A204.1 (cell line): Measurements from ENCODE around the gene CLIC1.

Experiments used
- FAIRE-seq: peaks from 2 replicates; lab custom pipeline; 2012; peaks lifted over from hg19 to GRCh38; lab: Jason Lieb, UNC

CLIC1 gene

DNA sequence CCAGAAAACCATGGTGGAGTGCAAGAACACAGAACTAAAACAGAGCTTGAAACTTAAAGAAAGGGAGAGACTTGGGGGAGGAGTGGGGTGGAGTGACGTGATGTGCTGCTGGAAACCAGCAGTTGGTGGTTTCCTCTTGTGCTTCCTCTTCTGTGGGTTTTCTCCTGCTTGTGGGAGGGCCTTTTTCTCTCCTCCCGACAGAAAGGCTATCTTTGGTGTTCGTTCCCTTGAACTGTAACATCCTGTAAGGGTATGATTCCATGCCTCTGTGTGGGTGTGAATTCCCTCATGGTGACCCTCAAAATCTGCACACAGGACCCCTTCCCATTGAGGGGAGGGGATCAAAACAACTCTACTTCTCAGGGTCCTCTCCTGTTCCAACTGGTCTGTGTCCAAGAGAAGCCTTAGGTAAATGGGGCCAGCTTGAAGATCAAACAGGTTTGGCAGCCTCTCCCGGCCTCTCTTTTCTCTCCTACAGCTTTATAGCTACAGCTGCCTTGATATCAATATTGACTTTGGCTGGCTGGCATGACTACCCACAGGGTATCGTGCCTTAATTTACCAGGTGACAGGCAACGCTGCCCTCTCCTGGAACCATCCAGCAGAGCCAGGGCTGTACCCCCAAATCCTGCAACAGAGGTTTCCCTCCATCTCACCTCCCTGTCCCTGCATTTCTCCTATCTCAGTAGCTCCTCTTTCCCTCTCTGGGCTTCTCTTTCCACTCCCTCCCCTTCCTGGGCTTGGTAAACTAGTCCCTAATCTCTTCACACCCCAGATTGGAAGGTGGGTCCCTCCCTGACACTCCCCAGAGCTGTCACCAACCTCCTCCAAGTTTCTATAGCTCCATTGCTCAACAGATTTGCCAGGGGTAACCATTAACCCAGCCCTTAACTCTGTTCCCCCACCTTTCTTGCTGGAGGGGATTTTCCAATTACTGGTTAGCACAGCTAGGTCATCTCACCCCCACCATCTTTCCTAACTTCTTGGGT lies 2.0 kb upstream of the CLIC1 start:
- peak; percentile 34 for FAIRE-seq

DNA sequence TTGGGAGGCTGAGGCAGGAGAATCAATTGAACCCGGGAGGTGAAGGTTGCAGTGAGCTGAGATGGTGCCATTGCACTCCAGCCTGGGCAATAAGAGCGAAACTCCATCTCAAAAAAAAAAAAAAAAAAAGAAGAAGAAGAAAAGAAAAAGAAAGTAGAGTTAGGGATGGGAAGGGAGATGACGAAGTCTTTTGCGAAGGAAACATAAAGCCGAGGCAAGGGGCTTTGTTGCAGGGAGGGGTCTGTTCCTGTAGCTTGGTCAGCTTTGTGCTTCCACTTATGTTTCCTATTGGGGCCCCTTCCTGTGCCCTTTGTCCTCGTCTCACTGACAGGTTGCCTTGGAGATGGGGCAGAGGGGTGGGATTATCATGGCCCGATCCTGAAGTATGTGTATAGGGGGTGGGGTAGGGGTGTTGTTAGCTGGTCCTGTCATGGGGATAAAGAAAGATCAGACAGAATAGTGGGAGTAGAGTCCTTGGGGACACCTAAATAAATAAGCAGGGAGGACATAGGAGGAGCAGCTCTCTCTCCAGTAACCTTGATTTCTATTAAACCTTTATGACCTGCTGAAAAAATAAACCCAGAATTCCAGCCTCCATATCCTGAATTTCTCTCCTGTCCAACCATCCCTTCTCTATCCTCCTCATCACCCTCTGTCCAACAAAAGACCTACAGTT lies 1.1 kb upstream of the CLIC1 start:
- FAIRE-seq: no peak

DNA sequence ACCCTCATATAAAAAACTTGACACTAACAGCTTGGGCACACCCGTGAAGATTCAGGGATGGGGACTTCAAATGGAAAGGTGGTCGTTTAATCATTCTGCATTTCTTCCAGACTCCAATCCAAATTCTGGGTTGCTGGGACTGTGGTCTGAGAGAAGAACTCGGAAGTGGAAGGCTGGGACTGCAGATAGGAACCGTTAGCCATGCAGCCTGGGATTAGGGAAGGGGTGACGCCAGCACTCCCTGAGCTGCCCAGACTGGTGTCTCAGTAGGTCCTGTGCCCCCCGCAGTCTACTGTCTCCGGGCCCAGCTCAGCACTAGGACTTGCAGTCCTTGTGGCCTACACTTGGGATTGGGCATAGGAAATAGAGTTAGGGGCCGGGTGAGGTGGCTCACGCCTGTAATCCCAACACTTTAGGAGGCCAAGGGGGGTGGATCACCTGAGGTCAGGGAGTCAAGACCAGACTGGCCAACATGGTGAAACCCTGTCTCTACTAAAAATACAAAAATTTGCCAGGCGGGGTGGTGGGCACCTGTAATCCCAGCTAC lies 511 bp upstream of the CLIC1 start:
- FAIRE-seq: no peak

DNA sequence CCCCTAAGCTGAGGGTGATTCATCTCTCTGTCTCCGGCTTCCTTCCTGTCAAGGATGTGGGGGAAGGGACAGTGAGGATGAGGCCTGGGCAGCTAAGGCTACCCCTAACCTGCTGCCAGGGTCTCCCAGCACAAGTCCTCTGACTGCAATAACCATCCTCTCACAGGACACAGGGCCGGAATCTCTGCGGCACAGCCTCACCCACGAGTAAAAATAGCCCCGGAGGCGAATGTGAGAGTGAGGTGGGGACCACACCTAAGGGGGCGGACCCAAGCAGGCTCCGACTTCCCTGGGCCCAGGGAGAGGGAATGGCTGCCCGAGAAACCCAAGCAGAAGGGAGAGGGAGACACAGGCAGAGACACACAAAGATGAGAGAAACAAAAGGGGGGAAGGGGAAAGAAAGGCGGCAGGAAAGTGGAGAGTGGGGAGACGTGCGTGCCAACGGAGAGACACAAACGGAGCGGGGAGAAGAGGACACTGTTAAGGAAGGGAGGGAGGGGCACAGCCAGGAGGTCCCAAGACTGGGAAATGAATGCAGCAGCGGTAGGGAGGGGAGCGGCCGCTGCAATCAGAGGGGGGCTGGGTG lies 1.4 kb downstream of the CLIC1 start:
- FAIRE-seq: no peak

DNA sequence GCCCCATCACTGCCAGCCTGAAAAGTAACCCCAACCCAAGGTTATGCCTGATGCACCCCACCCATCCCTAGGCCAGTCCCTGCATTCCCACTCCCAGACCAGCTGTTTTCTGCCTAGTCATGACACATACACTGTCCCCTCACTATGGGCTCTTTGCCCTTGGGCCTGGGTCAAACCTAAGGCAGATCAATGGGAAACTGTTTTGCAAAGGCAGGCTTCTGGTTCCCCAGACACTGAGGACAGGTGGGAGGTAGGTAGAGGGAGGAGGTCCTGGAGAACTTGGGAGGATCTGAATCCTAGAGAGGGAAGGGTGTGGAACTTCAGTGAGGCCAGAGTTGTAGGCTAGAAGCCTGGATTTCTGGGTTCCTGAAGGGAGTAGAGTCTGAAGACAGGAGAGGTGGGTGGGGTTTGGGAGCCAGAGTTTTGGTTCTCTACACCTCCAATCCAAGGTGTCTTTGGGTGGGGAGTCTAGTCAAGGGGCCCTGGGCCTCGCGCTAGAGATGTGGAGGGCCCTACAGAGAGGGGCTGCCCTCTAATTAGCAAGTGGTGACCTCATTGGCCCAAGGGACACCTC lies 2.0 kb downstream of the CLIC1 start:
- no peak for FAIRE-seq

DNA sequence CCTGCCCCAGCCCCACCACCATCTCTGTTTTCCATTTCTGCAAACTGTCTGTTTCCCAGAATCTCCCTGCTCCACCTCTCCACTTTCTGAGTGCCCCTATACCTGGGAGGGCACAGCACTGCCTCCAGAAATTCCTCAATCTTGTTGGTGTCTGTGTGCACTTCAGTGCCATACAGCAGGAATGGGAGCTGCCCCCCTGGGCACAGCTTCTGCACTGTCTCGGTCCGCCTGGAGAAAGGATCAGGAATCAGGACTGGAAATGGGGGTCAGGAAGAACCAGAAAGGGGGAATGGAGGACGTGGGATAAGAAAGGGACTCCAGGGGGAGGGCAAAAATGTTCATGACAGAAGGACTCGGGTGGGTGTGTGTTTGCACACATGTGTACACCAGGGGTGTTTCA lies 2.6 kb downstream of the CLIC1 start:
- FAIRE-seq: no peak

DNA sequence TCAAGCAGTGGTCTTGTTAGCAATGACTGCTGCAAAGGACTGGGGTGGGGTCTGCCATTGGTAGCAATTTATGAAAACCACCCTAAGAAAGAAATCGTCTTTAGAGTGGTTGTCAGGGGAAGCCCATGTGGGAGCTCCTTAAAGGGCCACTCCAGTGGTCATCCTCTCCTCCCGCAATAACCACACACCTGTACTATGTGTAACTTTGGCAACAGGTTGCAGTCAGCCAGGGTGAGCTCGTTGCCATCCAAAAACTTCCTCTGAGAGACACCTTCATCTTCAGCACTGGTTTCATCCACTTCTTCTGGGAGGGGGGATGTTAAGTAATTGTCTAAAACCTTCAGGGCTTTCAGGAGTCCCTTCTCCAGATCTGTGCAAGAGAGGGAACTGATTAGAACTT lies 4.3 kb downstream of the CLIC1 start:
- FAIRE-seq: no peak

DNA sequence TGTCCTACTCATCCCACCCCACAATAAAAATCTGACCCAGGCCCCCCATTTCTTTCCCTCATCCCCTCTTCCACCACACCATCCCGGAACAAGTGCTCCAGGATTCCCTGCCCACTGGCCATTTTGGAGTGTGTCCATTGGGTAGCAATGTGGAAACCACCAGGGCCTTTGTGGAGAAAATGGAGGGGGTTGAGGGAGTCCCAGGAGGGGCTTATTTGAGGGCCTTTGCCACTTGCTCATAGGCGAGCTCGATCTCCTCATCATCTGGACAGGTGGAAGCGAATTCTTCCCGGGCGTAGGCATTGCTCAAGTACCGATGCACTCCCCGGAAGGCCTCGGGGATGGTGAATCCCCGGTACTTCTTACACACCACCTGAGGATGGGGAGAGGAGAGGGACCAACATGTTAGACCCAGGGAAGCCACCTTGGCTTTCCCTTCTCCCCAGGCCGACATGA lies 5.7 kb downstream of the CLIC1 start:
- FAIRE-seq: no peak

DNA sequence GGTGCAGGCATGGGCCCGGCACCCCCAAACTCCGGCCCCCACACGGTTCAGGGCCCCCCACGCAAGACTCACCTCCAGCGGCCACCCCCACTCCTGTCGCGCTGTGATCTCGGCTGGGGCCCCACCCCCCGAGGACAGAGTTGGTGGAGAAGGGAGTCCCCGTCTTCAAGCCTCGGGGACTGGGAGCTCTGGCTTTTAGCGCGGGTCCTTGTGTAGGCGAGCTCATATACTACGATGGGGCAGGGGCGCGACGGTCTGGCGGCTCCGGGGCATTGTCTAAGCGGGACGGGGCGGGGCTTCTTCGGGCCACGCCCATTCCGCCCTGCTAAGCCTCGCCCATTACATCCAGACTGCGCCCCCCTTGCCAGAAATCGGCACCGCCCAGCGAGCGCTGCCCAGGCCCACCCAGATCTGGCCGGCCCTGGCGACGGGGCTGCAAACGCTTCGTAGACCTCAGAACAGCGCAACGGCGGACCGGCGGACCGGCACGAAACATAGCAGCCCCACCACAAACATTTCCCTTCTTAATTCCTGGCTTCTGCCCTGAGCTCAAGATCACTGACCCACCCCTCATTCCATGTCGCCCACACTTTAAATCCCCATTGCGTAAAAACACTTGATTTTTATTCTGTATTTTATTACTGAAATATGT lies 6.2 kb downstream of the CLIC1 start:
- FAIRE-seq: no peak

DNA sequence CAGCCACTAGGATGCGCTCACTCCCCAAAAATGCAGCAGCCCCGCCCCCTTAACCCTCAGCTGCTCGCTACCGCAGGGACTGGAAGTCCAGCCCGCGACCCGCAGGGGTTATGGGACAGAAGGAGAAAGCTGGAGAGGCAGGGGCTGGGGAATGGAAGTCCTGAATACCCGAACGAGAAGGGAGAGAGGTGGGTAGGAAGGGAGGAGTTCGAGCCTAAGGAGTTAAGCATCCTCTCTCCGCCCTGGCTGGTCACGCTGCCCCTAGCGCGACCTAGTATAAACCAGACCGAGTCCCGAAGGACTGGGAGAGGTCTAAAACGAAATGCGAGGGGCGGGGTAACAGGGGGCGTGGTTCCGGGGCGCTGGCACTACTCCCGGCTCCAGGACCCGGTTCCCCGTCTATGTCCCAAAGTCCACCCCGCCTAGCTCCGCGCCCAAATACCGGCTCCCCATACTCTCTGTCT lies 6.8 kb downstream of the CLIC1 start:
- no peak for FAIRE-seq

DNA sequence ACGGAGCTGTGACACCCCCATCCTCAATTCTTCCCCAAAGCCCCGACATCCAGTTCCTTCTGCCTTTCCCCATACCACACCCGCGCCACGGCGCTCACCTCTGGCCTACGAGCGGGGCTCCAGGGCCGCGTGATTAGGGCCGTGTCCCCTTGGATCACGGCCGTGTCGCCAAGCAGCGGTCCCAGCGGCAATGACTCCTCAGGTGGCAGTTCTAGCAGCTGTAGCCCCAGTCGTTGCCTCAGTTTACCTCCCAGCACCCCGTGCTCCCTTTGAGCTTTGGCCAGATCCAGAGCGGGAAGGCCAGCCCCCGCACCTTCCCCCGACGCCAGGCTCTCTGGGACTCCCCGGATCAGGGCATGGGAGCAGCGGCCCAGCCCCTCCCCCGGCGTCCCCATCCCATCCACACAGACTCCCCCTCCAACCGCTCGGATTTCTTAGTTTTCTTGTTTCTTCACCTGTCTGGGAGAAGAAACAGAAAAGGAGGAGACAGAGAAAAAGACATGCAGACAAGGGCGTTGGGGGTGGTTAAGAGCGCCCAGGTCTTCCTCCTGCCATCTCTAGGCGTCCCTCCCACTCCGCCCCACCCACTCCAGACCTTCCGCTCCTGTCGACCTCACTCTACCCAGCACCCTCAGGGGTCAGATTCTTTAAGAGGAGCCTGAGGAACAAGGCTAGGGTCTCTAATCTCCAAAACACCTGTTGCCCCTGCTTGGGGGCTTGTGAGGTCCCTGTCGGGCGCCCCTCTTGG lies 7.4 kb downstream of the CLIC1 start, which contains the start of gene DDAH2:
DDAH2 (minus strand) TSS at position 533 of the 748 bp plus-strand sequence; CDS start at position 395, 138 bp downstream.
- no peak for FAIRE-seq

DNA sequence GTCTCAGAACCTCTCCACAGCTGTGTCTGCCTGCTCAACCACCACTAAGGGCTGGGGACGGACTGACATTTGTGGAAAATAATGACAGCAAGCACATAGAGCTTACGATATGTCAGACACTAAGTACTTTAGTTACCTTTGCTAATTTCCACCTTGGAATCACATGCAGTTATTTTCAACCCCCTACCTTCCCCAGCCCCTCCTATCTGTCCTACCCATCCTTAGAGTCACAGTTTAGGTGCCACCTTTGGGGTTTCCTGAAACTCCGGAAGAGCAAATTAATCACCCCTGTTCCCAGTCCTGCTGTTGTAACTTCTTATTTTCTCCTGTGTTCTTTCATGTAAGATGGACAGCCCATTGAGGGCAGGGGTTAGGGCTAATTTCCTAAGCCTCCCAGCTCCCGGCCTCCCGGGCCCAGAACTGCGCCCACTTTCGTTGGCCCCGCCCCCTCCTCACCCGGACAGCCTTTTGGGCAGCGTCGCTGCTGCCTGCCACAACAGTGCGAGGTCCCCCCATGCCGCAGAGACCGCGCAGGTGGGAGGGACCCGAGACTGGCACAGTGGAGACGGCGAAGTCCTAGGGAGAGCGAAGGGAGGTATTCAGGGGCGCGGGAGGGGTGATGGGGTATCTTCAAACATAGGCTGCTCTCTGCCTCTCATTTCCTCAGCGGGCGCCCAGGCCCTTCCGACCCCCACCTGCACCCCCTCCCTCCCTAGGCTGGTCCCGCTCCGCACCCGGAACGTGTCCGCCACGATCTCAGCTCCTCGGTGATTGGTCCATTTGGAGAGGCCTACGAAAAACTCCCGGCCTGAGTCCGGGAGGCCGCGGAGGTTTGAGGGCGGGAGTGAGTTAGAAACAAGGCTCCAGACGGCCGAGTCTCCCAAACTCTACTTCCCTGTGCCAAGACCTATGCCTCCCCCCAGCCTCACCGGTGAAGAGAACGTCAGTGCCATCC lies 8.3 kb downstream of the CLIC1 start:
- FAIRE-seq: no peak

DNA sequence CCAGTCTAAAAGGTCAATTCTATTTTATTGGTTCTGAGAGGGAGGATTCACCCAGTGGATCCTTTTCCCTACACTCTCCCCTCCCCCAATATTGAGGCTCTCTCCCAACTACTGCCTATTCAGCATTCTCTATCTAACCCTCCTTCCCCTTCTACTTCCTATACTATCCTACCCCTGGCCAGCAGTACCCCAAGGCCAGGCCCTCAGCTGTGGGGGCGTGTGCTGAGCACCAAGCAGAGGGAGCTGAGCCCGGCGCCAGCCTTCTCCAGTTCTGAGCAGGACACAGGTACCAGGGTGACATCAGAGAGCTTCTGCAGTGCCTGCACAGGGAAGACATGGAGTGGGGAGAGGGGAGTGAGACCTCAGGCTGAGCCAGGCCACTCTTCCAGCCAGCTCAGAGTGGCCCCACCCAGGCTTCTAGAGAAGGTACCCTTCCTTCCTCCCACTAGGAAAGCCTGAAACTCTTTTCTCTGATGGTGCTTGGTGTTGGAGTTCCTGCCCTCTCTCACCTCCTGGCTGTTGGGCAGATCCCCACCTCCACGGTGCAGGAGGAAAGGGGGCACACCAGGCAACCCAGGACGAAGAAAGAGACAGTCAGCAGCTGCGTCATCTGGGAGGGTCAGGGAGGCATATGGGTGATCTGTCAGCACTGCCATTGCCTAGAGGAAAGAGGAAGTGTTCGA lies 9.2 kb downstream of the CLIC1 start:
- no peak for FAIRE-seq

DNA sequence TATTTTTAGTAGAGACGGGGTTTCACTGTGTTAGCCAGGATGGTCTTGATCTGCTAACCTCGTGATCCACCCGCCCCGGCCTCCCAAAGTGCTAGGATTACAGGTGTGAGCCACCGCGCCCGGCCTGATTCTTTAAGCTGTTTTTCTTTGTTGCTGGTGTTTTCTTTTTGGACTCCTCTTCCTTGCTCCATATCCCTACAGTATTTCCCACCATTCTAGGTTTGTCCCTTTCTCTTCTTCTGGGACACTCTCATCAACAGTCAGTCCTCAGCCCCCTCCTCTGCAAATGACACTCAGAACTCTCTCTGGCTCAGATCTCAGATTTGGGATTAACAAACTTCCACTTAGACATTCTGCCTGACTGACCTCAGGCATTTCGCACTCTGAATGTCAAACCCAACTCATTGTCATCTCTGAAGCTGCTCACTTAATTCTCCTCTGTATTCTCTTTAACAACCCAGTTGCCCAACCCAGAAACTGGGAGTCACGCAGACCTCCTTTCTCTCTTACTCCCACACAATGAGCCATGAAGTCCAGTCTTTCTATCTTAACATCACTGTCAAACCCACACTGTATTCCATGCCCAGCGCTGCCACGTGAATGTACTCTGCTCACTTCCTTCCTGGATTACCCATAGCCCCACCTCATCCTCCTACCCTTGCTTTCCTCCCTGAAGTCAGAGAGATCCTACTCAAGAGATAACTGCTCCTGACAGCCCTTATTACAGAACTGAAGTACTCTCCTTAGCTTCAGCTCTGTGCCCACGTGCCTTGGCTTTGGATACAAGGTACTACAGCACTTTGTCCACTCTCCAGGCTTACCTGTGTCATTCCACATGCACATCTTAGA lies 10.6 kb downstream of the CLIC1 start:
- FAIRE-seq: no peak

DNA sequence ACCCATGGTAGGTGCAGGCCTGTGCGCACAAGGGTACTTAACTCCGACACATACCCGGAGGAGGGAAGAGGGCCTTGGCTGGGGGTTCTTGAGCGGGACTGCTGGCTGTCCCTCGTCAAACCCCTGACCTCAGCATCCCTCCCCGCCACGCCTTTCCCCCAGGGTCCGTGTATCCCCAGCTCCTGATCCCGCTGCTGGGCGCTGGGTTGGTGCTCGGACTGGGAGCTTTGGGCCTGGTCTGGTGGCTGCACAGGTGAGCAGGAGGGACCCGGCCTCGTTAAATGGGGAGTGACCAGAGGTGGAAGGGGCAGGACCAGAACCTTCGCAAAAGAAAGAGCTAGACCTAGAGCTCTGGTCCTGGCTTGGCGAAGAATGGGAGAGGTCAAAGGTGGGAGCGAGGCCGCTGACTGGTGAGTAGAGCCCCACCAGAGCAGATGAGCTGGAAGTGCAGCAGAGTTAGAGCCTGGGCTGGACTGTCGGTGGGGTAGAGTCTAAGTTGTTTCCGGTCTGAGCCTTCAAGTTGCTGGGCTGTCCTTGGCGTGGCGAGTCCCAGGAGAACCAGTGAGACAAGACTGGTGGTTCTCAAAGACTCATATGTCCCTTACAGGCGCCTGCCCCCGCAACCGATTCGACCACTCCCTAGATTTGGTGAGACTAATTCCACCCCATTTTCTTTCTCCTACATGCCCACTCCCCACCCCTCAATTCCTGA lies 12.2 kb downstream of the CLIC1 start:
- no peak for FAIRE-seq

DNA sequence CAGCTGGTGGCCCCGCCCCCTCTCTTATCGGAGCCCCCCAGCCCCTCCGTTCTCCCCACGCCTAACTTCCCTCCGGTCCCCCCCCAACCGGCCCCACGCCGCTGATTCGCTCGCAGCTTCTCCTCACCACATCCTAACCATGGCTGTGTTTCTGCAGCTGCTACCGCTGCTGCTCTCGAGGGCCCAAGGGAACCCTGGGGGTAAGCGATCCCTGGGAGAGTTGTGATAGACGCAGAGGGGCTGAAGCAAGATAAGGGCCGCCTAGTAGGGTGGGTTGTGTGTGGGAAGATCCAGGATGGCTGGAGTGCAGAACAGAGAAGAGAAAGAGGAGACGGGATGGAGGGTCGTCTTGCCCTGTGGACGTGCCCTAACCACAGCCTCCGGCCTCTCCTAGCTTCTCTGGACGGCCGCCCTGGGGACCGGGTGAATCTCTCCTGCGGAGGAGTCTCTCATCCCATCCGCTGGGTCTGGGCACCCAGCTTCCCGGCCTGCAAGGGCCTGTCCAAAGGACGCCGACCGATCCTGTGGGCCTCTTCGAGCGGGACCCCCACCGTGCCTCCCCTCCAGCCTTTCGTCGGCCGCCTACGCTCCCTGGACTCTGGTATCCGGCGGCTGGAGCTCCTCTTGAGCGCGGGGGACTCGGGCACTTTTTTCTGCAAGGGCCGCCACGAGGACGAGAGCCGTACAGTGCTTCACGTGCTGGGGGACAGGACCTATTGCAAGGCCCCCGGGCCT lies 12.9 kb downstream of the CLIC1 start, which contains the start of gene MPIG6B:
MPIG6B (plus strand) TSS at position 129 of the 735 bp plus-strand sequence; CDS start at position 140, 11 bp downstream.
- no peak for FAIRE-seq

DNA sequence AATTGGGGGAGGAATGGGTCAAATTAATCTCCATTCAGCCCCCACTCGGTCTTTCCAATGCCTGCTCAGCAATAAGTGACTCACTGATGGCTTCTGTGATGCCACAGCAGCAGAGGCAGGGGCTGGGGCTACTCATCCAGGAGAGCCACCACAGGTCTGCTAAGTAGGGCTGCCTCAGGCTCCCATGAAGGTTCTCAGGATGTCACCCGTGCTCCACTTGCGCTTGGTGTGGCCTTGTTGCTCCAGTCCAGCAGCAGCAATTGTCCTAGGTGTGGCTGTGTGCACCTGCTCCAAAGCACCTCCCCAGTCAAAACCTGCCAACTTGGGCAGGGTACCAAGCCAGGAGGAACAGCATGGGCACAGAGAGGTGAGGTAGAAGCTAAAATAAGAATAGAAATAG lies 14.2 kb downstream of the CLIC1 start:
- FAIRE-seq: no peak
